Fibroblast of skin of right biceps (primary cell): ENCODE results near the gene PDCD11.
A peak's percentile ranks its signal among the peaks of the same experiment; 100 is the strongest.
"Not testable (repeated sequence)": the region's sequence is repeated elsewhere in the genome, so short reads cannot be mapped to it uniquely, and the experiment has no call there.

Experiments used
- DNase-seq: peaks from one replicate; pipeline ENCODE4 v3.0.0-alpha.2; 2013

The PDCD11 gene, protein sequence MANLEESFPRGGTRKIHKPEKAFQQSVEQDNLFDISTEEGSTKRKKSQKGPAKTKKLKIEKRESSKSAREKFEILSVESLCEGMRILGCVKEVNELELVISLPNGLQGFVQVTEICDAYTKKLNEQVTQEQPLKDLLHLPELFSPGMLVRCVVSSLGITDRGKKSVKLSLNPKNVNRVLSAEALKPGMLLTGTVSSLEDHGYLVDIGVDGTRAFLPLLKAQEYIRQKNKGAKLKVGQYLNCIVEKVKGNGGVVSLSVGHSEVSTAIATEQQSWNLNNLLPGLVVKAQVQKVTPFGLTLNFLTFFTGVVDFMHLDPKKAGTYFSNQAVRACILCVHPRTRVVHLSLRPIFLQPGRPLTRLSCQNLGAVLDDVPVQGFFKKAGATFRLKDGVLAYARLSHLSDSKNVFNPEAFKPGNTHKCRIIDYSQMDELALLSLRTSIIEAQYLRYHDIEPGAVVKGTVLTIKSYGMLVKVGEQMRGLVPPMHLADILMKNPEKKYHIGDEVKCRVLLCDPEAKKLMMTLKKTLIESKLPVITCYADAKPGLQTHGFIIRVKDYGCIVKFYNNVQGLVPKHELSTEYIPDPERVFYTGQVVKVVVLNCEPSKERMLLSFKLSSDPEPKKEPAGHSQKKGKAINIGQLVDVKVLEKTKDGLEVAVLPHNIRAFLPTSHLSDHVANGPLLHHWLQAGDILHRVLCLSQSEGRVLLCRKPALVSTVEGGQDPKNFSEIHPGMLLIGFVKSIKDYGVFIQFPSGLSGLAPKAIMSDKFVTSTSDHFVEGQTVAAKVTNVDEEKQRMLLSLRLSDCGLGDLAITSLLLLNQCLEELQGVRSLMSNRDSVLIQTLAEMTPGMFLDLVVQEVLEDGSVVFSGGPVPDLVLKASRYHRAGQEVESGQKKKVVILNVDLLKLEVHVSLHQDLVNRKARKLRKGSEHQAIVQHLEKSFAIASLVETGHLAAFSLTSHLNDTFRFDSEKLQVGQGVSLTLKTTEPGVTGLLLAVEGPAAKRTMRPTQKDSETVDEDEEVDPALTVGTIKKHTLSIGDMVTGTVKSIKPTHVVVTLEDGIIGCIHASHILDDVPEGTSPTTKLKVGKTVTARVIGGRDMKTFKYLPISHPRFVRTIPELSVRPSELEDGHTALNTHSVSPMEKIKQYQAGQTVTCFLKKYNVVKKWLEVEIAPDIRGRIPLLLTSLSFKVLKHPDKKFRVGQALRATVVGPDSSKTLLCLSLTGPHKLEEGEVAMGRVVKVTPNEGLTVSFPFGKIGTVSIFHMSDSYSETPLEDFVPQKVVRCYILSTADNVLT (N-terminal part only)

DNA sequence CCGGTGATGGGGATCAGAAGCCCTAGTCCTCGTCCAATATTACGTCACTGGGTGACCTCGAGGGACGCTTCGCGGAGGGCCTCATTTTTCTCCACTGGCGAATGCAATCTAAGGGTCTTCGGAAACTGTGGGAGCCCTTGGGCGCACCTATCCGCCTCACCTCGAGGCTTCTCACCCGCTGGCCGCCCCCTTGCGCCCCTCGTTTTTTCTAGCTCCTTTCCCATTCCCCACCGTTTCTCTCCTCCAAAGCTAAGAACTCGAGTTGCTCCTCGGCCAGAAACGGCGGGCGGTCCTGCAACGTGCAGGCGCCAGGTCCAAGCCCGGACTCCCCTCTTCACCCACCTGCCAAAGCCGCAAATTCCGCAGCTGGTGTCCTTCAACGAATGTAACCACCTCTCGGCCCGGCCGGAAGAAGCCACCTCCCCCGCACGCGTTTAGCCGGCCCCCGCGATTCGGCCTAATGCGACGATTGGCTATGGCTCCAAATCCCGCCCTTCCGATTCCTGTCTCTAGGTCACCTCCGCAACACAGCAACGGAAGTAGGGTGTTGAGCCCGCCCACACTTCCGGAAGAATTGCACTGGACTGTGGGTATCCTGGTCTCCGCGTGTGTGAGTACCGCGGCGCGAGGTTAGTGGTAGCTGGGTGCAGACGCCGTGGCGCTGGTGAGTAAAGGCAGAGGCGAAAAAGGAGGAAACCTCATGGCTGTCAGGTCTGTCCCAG lies at the start of gene PDCD11, which contains the start of gene ATP5MK:
Gene PDCD11, plus strand, starts transcription at position 560 of the 722 bp plus-strand sequence. CDS start 1,801 bp downstream, outside the sequence.
Gene ATP5MK, minus strand, starts transcription at position 409 of the 722 bp plus-strand sequence. CDS start 4,018 bp downstream, outside the sequence.
- peak; percentile 97 for DNase-seq

DNA sequence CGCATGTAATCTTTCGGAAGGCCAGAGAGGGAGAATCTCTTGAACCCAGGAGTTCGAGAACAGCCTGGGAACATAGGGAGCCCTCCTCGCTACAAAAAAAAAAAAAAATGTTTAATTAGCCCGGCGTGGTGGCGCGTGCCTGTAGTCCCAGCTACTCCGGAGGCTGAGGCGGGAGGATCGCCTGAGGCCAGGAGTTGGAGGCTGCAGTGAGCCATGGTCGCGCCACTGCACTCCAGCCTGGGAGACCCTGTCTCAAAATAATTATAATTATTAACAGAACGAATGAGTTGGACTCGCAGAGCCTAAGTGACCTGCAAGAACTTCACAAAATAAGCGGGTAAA lies 46.3 kb upstream of the PDCD11 start:
- no peak for DNase-seq

DNA sequence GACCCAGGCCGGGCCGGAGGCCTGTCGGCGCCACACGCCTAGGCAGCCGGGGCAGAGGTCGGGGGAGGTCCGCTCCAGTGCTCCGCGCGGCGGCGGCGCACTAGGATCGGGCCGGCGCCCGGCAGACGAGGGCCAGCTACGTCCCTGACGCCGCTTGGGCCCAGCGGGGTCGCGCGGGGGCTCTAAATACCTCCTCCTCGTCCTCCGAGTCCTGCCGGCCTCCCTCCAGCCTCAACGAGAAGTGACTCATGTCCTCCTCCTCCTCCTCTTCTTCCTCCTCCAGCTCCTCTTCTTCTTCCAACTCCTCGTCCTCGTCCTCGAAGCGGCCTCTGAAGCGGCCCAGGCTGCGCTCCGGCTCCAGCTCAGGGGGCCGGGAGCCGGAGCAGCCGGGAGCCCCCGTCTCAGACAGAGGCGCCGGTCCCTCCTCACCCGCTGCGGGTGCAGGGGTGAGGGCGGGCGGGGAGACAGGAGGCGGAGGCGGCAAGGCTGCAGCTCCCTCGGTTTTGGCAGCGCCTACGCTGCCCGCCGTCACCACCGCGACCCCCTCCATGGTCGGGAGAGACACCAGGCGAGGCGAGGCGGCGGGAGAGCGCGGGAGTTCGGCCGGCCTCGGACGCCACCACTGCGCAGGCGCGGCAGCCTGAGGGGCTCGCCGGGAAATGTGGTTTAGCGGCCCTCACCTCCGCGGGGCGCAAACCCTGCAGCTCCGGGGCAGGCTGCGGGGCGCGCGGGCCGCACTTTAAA lies 45.7 kb upstream of the PDCD11 start, which contains the start of gene PCGF6:
Gene PCGF6, minus strand, starts transcription at position 624 of the 744 bp plus-strand sequence. Its CDS starts 74 bp downstream, at position 550.
- peak; percentile 86 for DNase-seq

DNA sequence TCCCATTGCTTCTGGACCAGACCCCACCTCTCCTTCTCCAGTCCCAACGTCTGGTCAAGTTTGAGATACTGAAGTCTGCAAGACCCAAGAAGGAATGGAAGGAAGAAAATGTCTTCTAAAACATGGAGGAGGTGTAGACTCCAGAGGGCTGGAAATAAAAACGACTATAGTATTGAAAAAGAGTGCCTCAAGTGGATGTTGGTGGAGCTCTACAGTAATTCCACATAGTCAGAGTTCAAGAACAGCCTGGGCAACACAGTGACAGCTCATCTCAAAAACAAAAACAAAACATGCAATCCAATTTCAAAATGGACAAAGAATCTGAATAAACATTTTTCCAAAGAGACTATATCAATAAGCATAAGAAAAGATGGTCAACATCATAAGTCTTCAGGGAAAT lies 43.1 kb upstream of the PDCD11 start:
- no peak for DNase-seq

DNA sequence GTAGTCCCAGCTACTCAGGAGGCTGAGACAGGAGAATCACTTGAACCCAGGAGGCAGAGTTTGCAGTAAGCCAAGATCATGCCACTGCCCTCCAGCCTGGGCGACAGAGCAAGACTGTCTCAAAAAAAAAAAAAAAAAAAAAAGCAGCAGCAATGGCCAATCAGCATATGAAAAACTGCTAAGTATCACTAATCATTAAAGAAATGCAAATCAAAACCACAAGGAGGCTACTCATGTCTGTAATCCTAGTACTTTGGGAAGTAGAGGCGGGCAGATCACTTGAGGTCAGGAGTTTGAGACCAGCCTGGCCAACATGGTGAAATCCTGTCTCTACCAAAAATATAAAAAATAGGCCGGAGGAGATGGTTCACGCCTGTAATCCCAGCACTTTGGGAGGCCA lies 41.9 kb upstream of the PDCD11 start:
- not testable (repeated sequence) for DNase-seq

DNA sequence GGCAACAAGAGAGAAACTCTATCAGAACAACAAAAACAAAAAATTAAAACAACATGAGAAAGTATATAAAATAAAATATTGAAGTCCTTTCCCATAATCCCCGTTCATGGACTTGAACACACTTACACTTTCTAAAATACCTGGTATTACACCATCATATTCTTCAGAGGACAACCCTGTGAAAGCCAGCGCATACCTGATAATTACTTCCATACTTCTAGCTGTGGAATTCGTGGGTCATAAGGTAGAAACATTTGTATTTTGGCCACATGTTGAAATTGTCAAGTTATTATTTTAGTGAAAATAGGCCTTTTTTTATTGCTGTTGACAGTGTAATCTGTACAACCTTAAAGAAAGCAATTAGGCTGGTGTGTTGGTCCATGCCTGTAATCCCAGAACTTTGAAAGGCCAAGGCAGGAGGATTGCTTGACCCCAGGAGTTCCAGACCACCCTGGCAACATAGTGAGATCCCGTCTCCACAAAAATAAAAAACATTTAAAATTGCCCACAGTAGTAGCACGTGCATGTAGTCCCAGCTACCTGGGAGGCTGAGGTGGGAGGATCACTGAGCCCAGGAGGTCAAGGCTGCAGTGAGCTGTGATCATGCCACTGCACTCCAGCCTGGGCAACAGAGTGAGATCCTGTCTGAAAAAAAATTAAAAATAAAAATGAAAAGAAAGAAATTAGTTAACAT lies 40.4 kb upstream of the PDCD11 start:
- no peak for DNase-seq

DNA sequence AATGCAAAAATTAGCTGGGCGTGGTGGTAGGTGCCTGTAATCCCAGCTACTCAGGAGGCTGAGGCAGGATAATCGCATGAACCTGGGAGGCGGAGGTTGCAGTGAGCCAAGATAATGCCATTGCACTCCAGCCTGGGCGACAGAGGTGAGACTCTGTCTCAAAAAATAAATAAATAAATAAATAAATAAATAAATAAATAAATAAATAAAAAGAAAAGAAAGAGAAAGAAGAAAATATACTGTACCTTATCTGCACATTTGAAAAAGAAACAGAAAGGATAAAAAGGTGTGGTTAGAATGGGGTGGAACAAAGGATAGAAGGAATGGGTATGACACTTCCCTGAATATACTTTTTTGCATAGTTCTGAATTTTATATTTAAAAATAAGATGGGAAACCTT lies 36.9 kb upstream of the PDCD11 start:
- DNase-seq, result not testable (repeated sequence)

DNA sequence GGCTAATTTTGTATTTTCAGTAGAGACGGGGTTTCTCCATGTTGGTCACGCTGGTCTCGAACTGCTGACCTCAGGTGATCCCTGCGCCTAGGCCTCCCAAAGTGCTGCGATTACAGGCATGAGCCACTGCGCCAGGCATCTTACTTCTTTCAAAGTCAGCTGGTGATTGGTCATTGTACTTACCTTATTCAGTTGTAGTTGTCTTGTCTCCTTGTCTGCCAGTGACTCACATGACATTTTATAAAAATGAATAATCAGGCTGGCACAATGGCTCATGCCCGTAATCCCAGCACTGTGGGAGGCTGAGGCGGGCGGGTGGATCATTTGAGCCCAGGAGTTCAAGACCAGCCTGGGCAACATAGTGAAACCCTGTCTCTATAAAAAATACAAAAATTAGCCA lies 35.6 kb upstream of the PDCD11 start:
- not testable (repeated sequence) for DNase-seq

DNA sequence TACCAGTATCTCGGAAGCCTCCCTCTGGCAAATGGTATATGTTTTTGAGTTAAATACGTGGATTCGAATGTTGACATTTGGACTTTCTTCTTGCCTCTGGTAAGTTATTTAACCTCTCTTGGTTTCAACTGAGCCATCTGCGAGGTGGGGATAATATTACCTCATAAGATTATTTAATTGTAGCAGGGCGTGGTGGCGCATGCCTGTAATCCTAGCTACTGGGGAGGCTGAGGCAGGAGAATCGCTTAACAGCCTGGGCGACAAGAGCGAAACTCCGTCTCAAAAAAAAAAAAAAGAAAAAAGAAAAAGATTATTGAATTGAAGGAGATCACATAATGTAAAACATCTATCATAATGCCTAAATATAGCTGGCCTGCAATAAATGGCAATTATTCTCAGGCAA lies 29.0 kb upstream of the PDCD11 start:
- peak; percentile 4 for DNase-seq

DNA sequence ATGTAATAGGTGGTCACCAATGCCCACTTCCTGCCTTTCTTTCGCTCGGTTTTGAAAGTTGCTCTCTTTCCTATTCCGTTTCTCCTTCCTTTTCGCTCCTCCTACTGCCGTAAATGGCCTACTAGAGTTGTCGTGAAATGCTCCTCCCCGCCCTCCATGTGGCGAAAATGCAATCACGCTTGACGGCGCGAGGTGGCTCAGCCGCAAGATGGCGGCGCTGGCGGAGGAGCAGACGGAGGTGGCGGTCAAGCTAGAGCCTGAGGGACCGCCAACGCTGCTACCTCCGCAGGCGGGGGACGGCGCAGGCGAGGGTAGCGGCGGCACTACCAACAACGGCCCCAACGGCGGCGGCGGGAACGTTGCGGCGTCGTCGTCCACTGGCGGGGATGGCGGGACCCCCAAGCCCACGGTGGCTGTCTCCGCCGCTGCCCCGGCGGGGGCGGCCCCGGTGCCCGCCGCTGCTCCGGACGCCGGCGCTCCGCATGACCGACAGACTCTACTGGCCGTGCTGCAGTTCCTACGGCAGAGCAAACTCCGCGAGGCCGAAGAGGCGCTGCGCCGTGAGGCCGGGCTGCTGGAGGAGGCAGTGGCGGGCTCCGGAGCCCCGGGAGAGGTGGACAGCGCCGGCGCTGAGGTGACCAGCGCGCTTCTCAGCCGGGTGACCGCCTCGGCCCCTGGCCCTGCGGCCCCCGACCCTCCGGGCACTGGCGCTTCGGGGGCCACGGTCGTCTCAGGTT lies 28.5 kb upstream of the PDCD11 start, which contains the start of gene TAF5:
Gene TAF5, plus strand, starts transcription at position 195 of the 737 bp plus-strand sequence. Its CDS starts 14 bp downstream, at position 209.
- peak; percentile 97 for DNase-seq

DNA sequence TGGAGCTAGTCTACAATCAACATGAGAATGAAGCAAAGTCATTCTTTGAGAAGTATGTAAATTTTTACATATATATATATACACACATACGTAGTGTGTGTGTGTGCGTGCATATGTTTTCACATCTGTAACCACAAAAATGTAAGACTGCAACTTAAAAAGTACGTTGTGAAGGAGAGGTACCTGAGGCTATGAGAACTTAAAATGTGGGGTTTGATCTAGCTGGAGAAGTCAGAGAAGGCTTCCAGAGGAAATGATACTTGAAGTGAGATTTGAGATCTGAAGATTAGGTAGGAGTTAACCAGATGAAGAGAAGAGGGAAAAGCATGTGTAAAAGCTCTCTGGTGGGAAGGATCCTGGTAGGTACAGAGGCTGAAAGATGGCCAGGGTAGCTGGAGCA lies 22.9 kb upstream of the PDCD11 start:
- DNase-seq, result no peak

DNA sequence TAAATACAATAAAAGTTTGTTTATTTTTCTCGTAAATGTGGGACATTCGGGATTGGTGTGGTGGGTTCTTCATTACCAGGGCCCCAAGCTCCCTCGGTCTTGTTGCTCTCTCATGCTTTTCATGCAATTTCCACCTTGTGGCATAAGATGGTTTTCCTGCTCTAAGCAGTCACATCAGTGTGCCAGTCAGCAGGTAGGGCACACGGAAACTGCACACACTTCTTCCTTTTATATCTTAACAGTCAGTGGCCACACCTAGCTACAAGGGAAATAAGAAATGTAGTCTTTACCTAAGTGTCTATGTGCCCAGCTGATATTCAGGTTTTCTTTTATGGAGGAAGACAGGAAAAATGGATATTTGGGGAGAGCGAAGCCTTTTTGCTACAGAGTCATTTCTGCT lies 22.2 kb upstream of the PDCD11 start:
- DNase-seq, result no peak

DNA sequence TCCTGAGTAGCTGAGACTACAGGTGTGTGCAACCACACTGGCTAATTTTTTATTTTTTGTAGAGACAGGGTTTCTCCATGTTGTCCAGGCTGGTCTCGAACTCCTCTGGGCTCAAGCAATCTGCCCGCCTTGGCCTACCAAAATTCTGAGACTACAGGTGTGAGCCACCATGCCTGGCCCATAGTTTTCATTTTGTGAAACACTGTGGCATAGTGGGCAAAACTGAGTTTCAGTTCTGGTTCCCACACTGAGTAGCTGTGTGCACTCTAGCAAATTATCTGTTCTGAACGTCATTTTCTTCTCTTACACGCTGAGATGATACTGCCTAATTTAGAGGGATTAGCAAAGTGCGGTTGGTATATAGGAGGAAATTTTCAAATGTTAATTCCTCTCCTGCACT lies 13.7 kb upstream of the PDCD11 start:
- no peak for DNase-seq

DNA sequence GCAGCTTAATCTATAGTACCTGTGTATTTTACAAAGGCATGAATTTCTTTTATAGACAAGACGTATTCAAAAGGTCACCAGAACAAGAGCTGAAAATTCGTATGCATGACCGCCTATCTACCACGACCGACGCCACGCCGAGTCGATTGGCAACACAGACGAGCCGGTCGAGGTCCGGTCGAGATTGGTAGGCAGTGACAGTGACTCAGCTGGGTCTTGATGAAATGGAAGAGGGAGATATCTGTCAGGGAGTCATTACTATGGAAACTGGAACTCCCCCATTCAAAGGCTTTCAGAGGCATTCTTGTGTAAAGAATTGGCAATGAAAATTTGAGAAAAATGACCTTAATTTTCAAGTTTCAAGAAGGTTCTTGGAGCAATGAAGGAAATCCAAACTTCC lies 2.2 kb upstream of the PDCD11 start:
- no peak for DNase-seq

DNA sequence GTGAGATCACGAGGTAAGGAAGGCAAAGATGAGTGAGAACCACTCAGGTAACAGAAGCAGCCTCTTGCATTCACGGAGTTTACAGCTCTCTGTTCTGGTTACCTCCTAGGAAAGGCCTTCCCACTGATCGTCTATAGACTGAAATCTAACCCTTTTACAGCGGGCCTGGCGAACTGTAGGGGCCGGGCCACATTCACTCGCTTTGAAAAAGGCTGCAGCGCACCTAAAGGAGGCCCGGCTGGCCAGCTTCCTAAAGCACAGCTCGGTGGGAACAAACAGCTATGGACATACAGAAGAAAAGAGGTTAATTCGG lies 716 bp upstream of the PDCD11 start:
- DNase-seq, result no peak

DNA sequence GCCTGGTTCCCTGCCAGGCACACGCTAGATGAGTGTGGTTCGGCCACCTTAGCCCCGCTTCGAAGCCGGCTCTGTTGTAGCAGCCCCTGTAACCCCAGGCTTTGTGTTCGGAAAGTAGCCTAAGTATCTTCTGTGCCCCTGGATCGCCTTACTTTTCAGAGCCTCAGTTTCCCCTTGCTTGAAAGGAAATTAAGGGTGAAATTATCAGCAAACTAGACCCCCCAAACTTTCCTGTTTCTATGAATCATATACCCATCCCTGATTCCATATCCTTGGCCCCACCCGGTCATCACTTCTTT lies 312 bp downstream of the PDCD11 start:
- no peak for DNase-seq

DNA sequence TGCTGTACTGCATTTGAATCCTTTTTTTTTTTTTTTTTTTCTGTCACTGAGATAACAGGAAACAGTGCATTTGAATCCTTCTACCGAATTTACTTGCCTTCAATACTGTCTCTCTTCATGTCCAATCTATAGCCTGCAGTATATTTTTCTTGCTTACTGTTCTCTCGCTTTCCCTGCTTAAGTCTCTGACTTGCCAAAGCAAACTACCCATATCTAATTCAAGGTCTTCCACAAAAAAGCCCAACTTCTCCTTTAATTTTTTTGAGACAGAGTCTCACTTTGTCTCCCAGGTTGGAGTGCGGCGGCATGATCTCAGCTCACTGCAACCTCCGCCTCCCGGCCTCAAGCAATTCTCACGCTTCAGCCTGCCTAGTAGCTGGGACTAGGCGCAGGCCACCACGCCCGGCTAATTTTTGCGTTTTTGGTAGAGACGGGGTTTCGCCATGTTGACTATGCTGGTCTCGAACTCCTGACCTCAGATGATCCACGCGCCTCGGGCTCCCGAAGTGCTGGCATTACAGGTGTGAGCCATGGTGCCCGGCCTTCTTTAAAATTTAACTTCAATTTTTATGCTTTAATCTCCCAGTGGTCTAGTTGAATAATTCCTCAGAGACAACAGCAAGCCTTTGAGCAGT lies 882 bp downstream of the PDCD11 start:
- DNase-seq, result no peak

DNA sequence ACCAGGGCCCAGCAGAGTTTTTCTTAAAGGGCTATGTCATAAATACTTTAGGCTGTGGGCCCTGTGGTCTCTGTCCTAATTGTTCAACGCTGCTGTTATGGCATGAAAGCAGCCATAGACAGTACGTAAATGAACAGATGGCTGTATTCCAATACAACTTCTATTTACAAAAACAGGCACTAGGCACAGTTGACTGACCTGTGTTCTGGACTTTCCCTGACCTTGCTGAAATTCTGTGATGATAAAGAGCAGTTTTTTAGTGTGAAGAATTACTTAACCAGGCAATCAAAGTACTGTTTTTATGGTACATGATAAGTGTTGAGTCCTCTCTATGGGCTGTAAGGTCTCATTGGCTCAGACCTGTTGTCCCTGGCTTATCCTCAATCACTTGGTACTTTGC lies 17.1 kb downstream of the PDCD11 start:
- DNase-seq, result no peak

DNA sequence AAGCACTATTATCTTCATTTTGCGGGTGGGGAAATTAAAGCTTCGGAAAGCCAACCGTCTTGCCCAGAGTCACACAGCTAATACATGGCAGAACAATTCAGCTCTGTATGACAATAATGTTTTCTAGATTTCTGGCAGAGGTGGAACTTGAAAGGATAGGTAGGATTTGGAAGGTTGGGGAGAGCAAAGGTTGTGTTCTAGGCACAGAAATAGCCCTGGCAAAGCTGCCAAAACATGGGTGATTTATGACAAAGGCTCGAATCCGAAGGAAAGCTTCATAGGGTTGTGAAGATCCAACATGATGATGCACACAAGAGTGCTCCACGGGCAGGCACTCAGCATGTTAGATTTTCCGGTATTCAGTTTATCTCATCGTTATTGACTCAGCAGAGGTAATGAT lies 19.2 kb downstream of the PDCD11 start:
- DNase-seq, result no peak
